ENCODE results near the gene PAX2. TPM values are rescaled to one million over a fixed set of nuclear protein-coding genes. Genes with fewer than 3 reads are reported as not detected.

PAX2 gene
- total RNA-seq, 4 donors from 2014 or later = not detected

- no peak for TF ChIP-seq POLR2AphosphoS5 (IDR thresholded peaks at IDR 0.05)
- TF ChIP-seq EP300 (IDR thresholded peaks at IDR 0.05; ENCODE audit: low read depth) = no peak
- TF ChIP-seq CTCF (IDR thresholded peaks at IDR 0.05) = no peak
- peaks cover 55% of the 10 kb centered on the region for H3K27me3 ChIP-seq
Measured at GRCh38 chr10:100866575-100867098, 121.3 kb downstream of the PAX2 start.

GRCh38 chr10:100867261-100867963, 122.0 kb downstream of the PAX2 start:
- no peak for DNase-seq
- Histone ChIP-seq H3K9me3 (no peaks in the 10 kb centered on the region), H3K27me3 (peaks cover 54% of the 10 kb centered on the region), H3K4me1 (no peaks in the 10 kb centered on the region), H3K27ac (no peak overlapping the region), H3K4me3 (no peak overlapping the region), H3K36me3 (no peaks in the 10 kb centered on the region)
- WGBS, 2 donors (ENCODE audit: low coverage in 1 of 2) = 60 to 67% methylated on average over 1 to 8 of the region's 8 CpGs
- intact Hi-C loops (cut with DNase I; ENCODE audit: low total_unique reads) (no loop called here), in situ Hi-C loops (cut with MboI; ENCODE audit: low pct_ligation_motif_present in 1 of 4, low pct_unique_long_range_greater_than_20kb in 1 of 4, low sequenced_read_pairs in 3 of 4) (loop anchor here in 1 of 4 donors (25.0 kb wide), 1 partner anchor 305 kb away; no protein-coding TSS in a partner anchor)
- TF ChIP-seq EP300 (IDR thresholded peaks at IDR 0.05; ENCODE audit: low read depth) (no peak), POLR2AphosphoS5 (IDR thresholded peaks at IDR 0.05) (no peak), POLR2A (IDR thresholded peaks at IDR 0.05) (no peak), CTCF (IDR thresholded peaks at IDR 0.05) (no peak)

More at GRCh38 chr10:100866575-100867098, 121.3 kb downstream of the PAX2 start:
- Histone ChIP-seq H3K27ac (no peak overlapping the region), H3K36me3 (no peaks in the 10 kb centered on the region), H3K4me3 (no peak overlapping the region), H3K9me3 (no peaks in the 10 kb centered on the region), H3K4me1 (no peaks in the 10 kb centered on the region)
- intact Hi-C loops (cut with DNase I; ENCODE audit: low total_unique reads) (no loop called here), in situ Hi-C loops (cut with MboI; ENCODE audit: low pct_ligation_motif_present in 1 of 4, low pct_unique_long_range_greater_than_20kb in 1 of 4, low sequenced_read_pairs in 3 of 4) (loop anchor here in 1 of 4 donors (25.0 kb wide), 1 partner anchor 304 kb away; no protein-coding TSS in a partner anchor)
- WGBS, 2 donors (ENCODE audit: low coverage in 1 of 2) = 52 to 60% methylated on average over 2 to 21 of the region's 21 CpGs
- no peak for DNase-seq

GRCh38 chr10:100868382-100868781, 123.0 kb downstream of the PAX2 start:
- no peak for TF ChIP-seq EP300 (IDR thresholded peaks at IDR 0.05; ENCODE audit: low read depth)
- no peak for TF ChIP-seq POLR2A (IDR thresholded peaks at IDR 0.05)
- TF ChIP-seq CTCF (IDR thresholded peaks at IDR 0.05) = no peak
- no peak for TF ChIP-seq POLR2AphosphoS5 (IDR thresholded peaks at IDR 0.05)

GRCh38 chr10:100869399-100869798, 124.0 kb downstream of the PAX2 start:
- TF ChIP-seq POLR2AphosphoS5 (IDR thresholded peaks at IDR 0.05) = no peak
- no peak for TF ChIP-seq EP300 (IDR thresholded peaks at IDR 0.05; ENCODE audit: low read depth)
- no peak for TF ChIP-seq CTCF (IDR thresholded peaks at IDR 0.05)
- no peak for TF ChIP-seq POLR2A (IDR thresholded peaks at IDR 0.05)
- Histone ChIP-seq H3K27me3 (peaks cover 43% of the 10 kb centered on the region), H3K27ac (no peak overlapping the region), H3K4me3 (no peak overlapping the region), H3K9me3 (no peaks in the 10 kb centered on the region), H3K36me3 (no peaks in the 10 kb centered on the region), H3K4me1 (no peaks in the 10 kb centered on the region)
- in situ Hi-C loops (cut with MboI; ENCODE audit: low pct_ligation_motif_present in 1 of 4, low pct_unique_long_range_greater_than_20kb in 1 of 4, low sequenced_read_pairs in 3 of 4) = loop anchor here in 1 of 4 donors (25.0 kb wide), 1 partner anchor 307 kb away; no protein-coding TSS in a partner anchor
- intact Hi-C loops (cut with DNase I; ENCODE audit: low total_unique reads) = no loop called here
- 85% methylated on average over 4 of the region's 4 CpGs; no CpG with 5 or more reads in 1 of the 2 donors for WGBS, 2 donors (ENCODE audit: low coverage in 1 of 2)
- no peak for DNase-seq

More at GRCh38 chr10:100868382-100868781, 123.0 kb downstream of the PAX2 start:
- intact Hi-C loops (cut with DNase I; ENCODE audit: low total_unique reads) (no loop called here), in situ Hi-C loops (cut with MboI; ENCODE audit: low pct_ligation_motif_present in 1 of 4, low pct_unique_long_range_greater_than_20kb in 1 of 4, low sequenced_read_pairs in 3 of 4) (loop anchor here in 1 of 4 donors (25.0 kb wide), 1 partner anchor 306 kb away; no protein-coding TSS in a partner anchor)
- Histone ChIP-seq H3K4me3 (no peak overlapping the region), H3K27me3 (peaks cover 47% of the 10 kb centered on the region), H3K36me3 (no peaks in the 10 kb centered on the region), H3K4me1 (no peaks in the 10 kb centered on the region), H3K27ac (no peak overlapping the region), H3K9me3 (no peaks in the 10 kb centered on the region)
- 65% methylated on average over 2 of the region's 3 CpGs; no CpG with 5 or more reads in 1 of the 2 donors for WGBS, 2 donors (ENCODE audit: low coverage in 1 of 2)
- DNase-seq = no peak
